GM13976 (cell line): ENCODE data around the gene DCC.

ENCODE experiments used
- DNase-seq: peaks from one replicate; pipeline ENCODE4 v3.0.0; 2012; ENCODE audit warnings: low spot score
- in situ Hi-C: fragments of 300-500 bp; cut with MboI; formaldehyde crosslinking; loops from one replicate; pipeline ENCODE4 v1.12.0; 2022; ENCODE audit warnings: low sequenced_read_pairs, mixed read lengths, inconsistent platforms; ENCODE audit not compliant: unreplicated experiment
- TF ChIP-seq, protein P1 (sequence below): IDR thresholded peaks from 2 replicates; pipeline ENCODE4 v1.5.1; 2012; ENCODE audit warnings: borderline replicate concordance, mild to moderate bottlenecking; ENCODE audit not compliant: insufficient read depth; ENCODE audit errors: extremely low read depth, missing control alignments, control extremely low read depth

The DCC gene

DNA sequence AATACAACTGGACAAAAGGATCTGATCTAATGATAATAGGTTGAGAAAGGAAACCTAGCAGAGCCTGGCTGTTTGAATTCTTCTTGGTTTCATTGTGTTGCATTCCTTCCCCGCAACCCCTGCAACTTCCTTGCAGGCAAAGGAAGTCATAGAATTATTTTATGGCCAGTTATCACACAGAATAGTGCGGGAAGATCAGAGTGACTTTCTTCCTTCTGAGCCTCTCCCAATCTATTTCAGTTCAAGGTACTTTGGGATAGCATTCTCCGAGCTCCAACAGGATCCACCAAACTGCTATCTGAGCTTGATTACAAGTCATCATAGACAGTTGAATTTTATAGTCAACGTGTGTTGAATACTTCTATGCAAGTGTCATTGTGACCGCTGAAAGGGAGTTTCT is 441.1 kb downstream of the DCC start:
- in situ Hi-C loops: no loop called here
- DNase-seq: no peak
- TF ChIP-seq, protein P1, sequence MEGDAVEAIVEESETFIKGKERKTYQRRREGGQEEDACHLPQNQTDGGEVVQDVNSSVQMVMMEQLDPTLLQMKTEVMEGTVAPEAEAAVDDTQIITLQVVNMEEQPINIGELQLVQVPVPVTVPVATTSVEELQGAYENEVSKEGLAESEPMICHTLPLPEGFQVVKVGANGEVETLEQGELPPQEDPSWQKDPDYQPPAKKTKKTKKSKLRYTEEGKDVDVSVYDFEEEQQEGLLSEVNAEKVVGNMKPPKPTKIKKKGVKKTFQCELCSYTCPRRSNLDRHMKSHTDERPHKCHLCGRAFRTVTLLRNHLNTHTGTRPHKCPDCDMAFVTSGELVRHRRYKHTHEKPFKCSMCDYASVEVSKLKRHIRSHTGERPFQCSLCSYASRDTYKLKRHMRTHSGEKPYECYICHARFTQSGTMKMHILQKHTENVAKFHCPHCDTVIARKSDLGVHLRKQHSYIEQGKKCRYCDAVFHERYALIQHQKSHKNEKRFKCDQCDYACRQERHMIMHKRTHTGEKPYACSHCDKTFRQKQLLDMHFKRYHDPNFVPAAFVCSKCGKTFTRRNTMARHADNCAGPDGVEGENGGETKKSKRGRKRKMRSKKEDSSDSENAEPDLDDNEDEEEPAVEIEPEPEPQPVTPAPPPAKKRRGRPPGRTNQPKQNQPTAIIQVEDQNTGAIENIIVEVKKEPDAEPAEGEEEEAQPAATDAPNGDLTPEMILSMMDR: no peak

DNA sequence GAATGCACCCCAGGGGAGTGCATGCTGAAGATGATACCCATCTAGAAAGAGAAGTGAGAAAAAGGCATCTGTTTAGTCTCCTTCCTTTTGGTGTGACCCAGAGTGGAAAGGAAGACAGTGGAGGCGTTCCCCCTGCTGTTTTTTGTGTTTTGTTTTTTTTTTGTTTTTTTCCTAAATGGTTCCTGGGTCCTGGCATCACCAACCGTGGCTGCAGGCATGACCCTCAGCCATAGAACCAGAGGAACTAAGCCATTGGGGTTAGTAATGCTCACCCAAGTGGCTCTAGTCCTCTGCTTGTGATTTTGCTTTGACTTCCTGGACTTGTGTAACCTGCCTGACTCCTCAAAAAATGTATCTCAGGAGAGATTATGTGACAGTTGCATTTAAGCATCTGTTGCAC is 451.3 kb downstream of the DCC start:
- no peak for DNase-seq
- TF ChIP-seq, protein P1: no peak
- in situ Hi-C loops: no loop called here

DNA sequence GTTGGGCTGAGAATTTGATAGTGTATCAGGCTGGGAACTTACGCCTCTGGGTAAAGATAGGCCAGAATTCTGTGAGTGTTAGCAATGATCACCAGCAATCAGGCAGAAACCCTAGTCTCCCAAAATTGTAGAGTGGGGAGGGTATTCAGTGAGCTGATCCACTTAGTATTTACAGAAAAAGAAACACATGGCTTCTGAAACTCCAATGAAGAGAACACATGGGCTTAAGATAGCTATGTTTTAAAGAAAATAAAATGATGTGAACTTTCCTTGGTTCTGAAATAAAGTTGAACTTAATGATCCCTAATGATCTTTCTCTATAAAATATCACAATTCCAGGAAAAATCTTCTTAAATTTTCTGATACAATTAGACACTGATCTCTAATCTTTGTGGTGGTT is 472.8 kb downstream of the DCC start:
- no peak for DNase-seq
- TF ChIP-seq, protein P1: no peak
- in situ Hi-C loops: no loop called here

DNA sequence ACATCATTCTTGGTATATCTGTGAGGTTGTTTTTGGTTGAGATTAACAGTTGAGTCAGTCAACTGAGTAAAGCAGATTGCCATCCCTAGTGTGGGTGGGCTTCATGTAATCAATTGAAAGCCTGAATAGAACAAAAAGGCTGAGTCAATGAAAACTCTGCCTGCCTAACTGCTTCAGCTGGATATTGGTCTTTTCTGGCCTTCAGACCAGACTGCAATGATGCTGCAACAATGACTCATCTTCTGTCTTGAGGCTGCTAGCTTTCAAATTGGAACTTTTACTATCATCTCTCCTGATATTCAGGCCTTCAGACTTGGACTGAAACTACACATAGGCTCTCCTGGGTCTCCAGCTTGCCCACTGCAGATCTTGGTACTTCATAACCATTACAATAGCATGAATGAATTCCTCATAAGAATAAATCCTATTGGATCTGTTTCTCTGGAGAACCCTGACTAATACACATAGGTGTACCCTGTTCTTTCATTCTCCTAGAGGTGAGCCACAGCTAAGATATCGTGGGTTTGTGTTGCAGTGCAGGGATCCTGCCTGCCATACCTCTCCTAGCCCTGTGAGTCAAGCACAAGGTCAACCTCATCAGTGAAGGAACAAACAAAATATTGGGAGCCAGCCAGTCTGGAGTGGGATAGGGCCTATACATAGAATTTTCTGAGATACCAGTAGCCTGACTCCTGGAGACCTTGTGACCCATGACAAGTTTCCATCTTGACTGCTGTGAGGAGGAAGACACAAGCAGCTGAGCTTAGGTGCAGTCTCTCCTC is 473.8 kb downstream of the DCC start:
- no peak for DNase-seq
- in situ Hi-C loops: no loop called here
- TF ChIP-seq, protein P1: no peak

DNA sequence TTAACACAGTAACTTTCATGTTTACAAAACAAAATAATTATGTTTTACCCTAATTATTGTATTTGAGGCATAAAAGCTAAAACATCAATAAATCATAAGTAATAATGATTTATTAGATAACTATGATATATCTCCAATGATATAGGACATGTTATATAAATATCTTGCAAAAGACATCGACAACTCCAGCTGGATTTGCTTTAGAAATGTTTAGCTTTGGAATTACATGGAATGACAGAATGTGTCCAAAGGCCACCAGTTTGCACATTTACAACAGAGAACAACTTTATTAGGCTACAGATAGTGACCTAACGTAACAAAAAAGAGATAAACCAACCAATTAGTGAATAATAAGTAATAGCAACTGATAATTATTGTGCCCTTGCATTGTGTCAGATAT is 475.7 kb downstream of the DCC start:
- TF ChIP-seq, protein P1: no peak
- in situ Hi-C loops: no loop called here
- no peak for DNase-seq

DNA sequence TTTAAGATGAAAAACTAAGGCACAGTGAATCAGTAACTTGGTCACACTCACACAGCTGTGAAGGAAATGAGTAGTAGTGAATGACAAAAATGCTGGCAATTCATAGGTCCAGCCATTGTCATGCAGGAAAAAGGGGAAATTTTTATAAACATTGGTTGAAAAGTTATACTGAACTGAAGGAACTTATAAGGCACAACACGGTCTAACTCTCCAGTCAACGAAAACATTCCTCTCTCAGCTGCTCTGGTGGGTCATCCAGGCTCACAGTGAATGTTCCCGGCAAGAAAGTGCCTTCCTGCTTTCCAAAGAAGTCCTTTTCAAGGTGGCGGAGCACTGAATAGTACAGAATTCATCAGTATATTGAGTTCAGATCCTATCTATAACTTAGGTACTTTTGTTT is 476.1 kb downstream of the DCC start:
- in situ Hi-C loops: no loop called here
- TF ChIP-seq, protein P1: no peak
- DNase-seq: no peak

DNA sequence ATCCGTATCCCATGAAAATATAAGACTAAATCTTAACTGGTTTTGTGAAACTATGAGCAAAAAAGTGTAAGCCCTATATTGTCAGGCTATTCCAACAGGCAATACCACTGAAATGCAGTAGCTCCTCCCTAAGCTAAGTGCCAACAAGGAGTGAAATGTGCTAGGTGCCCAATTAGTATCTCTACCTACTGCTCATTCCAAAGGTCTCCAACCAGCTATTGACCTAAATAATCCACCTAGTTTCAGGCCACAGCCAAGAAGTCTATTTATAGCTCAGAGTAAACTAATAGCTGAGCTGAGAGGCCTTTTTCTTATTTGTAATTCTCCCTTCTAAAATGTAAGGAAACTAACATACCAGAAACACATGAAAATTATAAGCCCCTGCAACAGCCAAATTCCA is 482.2 kb downstream of the DCC start:
- in situ Hi-C loops: no loop called here
- TF ChIP-seq, protein P1: no peak

More for the DNA sequence above, 482.2 kb downstream of the DCC start:
- DNase-seq: no peak
